Ishikawa (cell line): ENCODE data around the gene TENT5C.

ENCODE experiments used
- CEBPB ChIP-seq: IDR thresholded peaks from 2 replicates; pipeline ENCODE4 v1.6.1; 2012
- CREB1 ChIP-seq: IDR thresholded peaks from 2 replicates; pipeline ENCODE4 v1.6.1; 2012; ENCODE audit warnings: low read depth
- EGR1 ChIP-seq: IDR thresholded peaks from 2 replicates; pipeline ENCODE4 v1.6.1; 2012
- EP300 ChIP-seq: IDR thresholded peaks from 2 replicates; pipeline ENCODE4 v1.6.1; 2012; ENCODE audit warnings: borderline replicate concordance
- FOXM1 ChIP-seq: IDR thresholded peaks from 2 replicates; pipeline ENCODE4 v1.6.1; 2012; ENCODE audit warnings: low read depth, borderline replicate concordance
- MAX ChIP-seq: IDR thresholded peaks from 2 replicates; pipeline ENCODE4 v1.6.1; 2012
- NFIC ChIP-seq: IDR thresholded peaks from 2 replicates; pipeline ENCODE4 v1.6.1; 2012
- RAD21 ChIP-seq: IDR thresholded peaks from 2 replicates; pipeline ENCODE4 v1.6.1; 2012; ENCODE audit warnings: low read depth
- REST ChIP-seq: IDR thresholded peaks from 2 replicates; pipeline ENCODE4 v1.6.1; 2012; ENCODE audit warnings: low read depth, mild to moderate bottlenecking
- TAF1 ChIP-seq: IDR thresholded peaks from 2 replicates; pipeline ENCODE4 v1.6.1; 2012; ENCODE audit warnings: low read depth, mild to moderate bottlenecking
- TCF12 ChIP-seq: IDR thresholded peaks from 2 replicates; pipeline ENCODE4 v1.6.1; 2012; ENCODE audit warnings: low read depth
- TEAD4 ChIP-seq: IDR thresholded peaks from 2 replicates; pipeline ENCODE4 v1.6.1; 2012
- USF1 ChIP-seq: IDR thresholded peaks from 2 replicates; pipeline ENCODE4 v1.6.1; 2012
- YY1 ChIP-seq: IDR thresholded peaks from 2 replicates; pipeline ENCODE4 v1.6.1; 2012; ENCODE audit warnings: low read depth
- ZBTB7A ChIP-seq: IDR thresholded peaks from 2 replicates; pipeline ENCODE4 v1.6.1; 2012; ENCODE audit warnings: low read depth

Gene TENT5C

GRCh38 chr1:117644696-117645311 lies 39.0 kb downstream of the TENT5C start:
- TF ChIP-seq RAD21 (no peak), NFIC (no peak), MAX (no peak), REST (no peak), USF1 (no peak), EP300 (no peak), TCF12 (no peak), TEAD4 (no peak), FOXM1 (no peak), CREB1 (no peak), ZBTB7A (no peak), TAF1 (no peak)

- no peak for TF ChIP-seq YY1
- no peak for TF ChIP-seq EP300
- TF ChIP-seq REST: no peak
- TF ChIP-seq CEBPB: no peak
- no peak for TF ChIP-seq NFIC
- TF ChIP-seq TAF1: no peak
- TF ChIP-seq TEAD4: no peak
- TF ChIP-seq USF1: no peak
- no peak for TF ChIP-seq CREB1
- no peak for TF ChIP-seq EGR1
- TF ChIP-seq TCF12: no peak
- no peak for TF ChIP-seq MAX
- no peak for TF ChIP-seq RAD21
- no peak for TF ChIP-seq ZBTB7A
Measured at GRCh38 chr1:117645343-117645742, 39.5 kb downstream of the TENT5C start.

DNA sequence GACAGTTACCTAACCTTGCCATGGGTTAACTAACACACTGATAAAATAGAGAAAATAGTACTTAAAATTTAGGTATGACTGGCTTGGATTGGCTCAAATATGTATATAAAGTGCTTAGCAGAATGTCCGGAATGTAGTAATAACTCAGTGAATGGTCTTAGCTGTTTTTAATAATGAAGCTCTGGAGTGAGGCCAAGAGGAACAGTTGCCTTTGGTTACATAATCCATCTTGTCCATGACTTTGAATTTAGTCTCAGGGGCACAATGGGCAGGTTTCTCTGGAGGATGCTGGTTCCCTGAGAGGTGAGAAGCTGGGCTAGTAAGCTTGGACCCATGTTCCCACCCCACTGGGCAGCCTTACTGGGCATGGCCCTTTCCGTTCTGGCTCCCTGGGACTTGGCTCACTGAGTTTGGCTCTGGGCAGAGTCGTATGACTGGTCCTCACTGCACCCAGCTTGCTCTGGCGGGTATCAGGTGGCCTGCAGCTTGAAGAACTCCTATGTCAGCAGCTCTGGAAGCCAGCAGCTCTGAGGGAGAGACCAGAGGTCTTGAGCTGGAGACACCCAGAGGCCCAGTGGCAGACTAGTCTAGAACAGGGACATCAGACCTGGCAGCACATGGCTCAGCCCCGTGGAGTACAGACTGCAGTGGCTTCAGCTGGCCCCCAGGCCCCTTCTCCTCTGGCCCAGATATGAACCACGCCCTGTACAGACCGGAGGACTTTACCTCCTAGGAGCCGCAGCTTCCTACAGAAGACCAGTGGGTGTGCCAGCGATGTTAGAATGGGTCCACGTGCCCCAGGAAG lies 40.4 kb downstream of the TENT5C start:
- TF ChIP-seq TEAD4 (no peak), EP300 (no peak)

- no peak for TF ChIP-seq REST
- no peak for TF ChIP-seq YY1
- TF ChIP-seq NFIC: no peak
- TF ChIP-seq RAD21: no peak
- no peak for TF ChIP-seq TCF12
- no peak for TF ChIP-seq EGR1
- TF ChIP-seq MAX: no peak
- TF ChIP-seq TEAD4: no peak
- TF ChIP-seq USF1: no peak
- no peak for TF ChIP-seq TAF1
- no peak for TF ChIP-seq EP300
- no peak for TF ChIP-seq CREB1
- no peak for TF ChIP-seq CEBPB
- TF ChIP-seq FOXM1: no peak
- TF ChIP-seq ZBTB7A: no peak
Measured at GRCh38 chr1:117646956-117647355, 41.1 kb downstream of the TENT5C start.
